IPS-11a (cell line): ENCODE results near the gene ZFAND3.
"Not testable (repeated sequence)": the region's sequence is repeated elsewhere in the genome, so short reads cannot be mapped to it uniquely, and the experiment has no call there.

ENCODE experiments used
- H3K4me3 ChIP-seq: one replicate; pipeline ENCODE4 v1.5.1; 2013; ENCODE audit warnings: low read depth, low read length, control low read depth

Gene ZFAND3

DNA sequence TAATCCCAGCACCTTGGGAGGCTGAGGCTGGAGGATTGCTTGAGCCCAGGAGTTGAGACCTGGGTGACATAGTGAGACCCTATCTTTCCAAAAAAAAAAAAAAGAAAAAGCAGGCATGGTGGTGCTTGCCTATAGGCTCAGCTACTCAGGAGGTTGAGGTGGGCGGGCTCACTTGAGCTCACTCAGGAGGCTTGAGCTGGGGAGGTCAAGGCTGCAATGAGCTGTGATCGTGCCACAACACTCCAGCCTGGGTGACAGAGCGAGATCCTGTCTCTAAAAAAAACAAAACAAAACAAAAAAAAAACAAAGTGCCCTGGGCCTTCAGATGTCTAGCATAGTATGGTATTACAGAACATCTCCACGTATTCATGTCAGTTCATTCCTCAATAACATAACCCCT is 42.9 kb downstream of the ZFAND3 start:
- H3K4me3 ChIP-seq: no peak overlapping the region

DNA sequence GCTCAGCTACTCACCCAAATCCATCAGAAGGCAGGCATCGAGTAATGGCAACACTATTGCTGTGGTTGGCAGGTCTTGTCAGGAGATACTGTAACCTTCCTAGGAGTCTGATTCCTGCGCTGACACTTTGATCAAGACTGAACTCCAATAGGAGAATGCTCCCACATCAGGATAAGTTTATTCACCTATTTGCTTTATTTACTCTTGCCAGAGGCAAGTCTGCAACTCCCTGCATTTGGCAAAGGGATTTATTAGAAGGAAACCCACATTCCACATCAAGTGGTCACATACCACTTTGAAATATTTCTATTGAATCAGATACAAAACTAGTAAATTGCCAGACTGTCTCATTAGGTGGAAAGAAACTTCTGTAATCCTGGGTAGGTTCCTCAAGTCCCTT is 43.5 kb downstream of the ZFAND3 start:
- H3K4me3 ChIP-seq: no peak overlapping the region

DNA sequence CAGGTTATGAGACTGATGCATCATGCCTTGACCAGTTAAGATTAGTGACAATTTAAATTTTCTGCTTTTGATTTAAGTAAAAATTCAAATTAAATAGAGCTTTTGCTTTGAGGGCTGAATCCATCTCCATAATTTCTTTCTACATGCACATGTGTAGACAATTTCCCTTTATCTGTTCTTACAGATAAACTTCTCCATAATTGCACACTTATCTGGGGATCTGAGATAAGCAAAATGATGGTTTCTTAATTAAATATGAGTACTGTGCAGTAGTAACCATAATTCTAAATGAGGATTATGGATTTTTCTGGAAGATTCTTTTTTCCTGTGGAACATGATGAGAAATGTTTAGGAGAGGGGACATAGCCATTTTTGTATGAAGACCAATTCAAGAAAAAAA is 44.7 kb downstream of the ZFAND3 start:
- no peak overlapping the region for H3K4me3 ChIP-seq

DNA sequence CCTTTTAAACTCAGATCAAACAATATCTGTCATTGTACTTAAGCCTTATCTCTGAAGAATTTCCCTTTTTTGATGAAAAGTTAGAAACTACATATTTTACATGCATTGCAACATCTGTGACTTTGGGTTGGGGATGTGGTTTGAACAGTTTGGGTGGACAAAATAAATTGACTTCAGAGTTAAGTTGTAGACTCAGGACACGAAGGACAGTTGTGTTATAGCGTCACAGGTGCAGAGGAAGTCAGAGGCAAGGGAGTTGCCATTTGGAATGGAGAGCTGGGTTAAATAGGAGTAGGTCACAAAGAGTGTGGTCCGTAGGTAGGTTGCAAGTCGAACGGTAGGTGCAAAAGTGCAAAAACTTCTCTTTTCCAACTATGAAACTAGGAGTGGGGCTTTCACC is 46.0 kb downstream of the ZFAND3 start:
- no peak overlapping the region for H3K4me3 ChIP-seq

DNA sequence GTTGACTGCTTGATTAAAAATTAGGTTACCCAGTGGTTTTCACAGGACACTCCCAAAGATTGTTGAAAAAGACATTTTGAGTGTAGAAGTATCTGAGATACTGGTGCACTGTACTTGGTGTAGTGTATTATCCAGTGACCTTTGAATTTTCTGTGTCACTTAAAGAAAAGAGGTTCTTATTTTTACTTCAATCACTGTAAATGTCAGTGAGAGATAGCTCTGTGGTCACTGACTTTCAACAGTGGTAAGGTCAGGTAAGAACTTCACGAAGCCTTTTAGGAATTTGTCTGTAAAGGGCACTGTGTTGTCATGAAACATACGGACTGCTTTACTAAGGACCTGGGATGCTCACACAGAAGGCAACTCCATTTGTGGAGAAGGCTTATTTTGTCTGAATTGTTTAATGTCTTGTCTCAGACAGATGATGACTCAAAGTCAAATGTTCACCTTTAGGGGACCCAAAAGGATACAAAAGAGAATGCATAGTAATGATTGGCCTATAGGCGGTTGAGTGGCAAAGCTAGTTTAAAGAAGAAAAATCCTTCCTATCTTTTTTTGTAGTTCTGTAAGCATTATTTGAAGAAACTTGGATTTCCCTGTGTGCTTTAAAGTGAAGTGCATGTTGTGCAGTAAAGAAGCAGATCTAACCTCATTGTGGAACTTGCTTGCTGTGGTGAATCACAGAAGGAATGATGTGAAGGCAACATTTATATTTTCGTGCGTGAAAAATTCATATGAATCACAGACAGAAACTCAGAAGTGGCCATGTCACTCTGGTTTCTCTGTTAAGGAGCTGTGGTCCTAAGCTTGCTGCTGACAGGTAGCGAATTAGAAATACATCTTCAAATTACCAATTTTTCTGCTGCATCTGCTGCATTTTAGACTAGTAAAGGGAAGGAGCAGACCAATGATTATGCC is 47.3 kb downstream of the ZFAND3 start:
- no peak overlapping the region for H3K4me3 ChIP-seq

DNA sequence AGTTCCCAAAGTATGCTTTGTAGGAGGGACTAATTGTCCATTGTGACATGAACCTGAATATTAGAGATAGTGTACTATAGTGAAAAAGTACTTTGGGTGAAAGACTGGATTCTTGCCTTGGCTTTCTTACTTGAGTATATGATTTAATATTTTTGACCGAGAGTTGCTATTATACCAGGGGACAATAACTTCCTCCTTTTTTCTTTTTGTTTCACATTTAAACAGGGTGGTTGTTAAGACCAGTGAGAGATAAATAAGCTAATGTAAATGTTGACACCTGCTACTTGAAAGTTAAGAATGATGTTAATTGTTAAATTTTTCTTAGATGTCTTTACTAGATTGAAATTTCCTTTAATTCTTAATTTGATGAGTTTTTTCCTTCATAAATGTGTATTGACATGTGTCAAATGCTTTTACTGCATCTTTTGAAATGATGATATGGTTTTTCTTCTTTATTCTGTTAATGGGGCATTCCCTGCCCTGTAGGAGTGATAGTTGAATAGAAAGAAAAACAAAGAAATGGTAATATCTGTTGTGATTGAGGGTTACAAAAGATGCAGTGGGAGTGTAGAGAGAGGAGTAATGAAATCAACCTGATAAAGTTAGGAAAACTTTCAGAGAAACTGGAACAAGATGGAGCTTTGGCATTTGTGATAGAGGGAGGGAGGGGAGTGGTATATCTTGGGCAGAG is 48.4 kb downstream of the ZFAND3 start:
- H3K4me3 ChIP-seq: no peak overlapping the region

DNA sequence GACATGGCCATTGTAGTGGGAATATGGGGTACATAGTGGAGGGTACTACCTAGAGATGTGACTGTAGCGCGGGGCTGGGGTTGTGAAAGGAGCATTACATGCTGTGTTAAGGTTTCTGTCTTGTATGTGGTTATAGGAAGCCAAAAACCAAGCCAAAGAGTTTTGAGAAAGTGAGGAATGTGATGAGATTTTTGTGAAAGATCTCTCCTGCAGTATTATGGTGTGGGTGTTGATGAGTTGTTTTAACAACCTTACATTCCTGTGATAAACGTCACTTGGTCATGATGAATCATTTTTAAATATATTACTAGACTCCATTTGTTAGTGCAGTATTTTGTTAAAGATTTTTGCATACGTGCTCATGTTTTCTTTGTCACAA is 48.9 kb downstream of the ZFAND3 start:
- no peak overlapping the region for H3K4me3 ChIP-seq

DNA sequence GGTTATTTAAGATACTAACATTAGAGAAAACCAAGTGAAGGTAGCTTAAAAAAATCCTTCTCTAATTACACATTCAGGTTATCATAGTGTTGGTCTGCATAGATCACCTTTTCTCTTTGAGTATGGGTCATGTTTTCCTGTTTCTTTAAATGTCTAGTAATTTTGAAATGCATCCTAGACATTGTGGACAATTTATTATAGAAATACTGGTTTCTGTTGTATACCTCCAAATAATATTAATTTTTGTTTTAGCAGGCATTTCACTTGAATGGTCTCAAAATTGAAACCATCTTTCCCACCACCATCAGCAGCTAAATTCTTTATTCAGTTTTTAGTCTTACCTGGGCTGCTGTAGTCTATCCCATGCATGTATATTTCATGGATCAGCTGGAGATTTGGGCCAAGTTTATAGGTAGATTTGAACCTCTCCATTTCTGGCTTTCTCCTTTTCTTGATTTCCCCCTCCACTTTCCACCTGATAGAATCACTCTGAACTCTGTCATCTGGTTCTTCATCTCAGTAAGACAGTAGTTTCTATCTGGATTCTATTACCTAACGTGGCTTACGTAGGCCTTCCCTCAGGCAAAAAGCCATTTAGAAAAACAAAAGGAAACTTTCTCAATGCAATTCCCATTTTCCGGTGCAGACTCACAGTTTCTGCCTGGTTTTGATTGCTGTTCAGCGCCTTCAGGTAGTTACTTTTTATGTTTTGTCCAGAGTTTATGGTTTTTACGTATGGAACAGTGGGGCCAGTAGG is 52.3 kb downstream of the ZFAND3 start:
- H3K4me3 ChIP-seq: no peak overlapping the region

DNA sequence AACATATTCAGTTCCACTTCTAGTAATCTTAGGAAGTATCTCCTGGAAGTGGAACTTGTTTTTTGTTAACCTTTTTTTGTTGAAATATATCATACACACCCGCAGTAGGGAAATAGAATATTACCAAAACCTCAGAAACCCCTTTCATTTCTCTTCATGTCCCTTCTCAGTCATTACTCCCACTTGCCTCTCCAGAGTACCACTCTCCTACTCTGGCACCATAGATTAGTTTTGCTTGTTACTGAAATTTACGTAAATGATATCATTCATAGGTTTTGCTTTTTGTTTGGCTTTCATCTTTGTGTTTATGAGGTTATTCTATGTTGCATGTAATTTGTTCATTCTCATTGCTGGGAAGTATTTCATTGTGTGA is 52.8 kb downstream of the ZFAND3 start:
- H3K4me3 ChIP-seq: no peak overlapping the region

DNA sequence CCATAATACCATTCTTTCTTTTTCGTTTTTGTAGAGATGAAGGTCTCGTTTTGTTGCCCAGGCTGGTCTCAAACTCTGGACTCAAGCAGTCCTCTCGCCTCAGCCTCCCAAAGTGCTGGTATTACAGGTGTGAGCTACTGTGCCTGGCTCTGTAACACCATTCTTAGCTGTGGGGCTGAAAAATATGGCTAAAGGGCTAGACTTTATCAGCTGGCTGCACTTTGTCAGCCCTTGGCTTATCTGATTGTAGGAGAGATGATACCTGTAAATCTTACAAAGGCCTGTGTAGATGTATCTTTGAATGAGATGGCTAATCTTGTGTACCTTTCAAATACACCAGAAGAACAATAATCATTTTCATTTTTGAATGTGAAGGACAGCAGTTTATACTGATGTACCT is 55.2 kb downstream of the ZFAND3 start:
- H3K4me3 ChIP-seq: no peak overlapping the region

DNA sequence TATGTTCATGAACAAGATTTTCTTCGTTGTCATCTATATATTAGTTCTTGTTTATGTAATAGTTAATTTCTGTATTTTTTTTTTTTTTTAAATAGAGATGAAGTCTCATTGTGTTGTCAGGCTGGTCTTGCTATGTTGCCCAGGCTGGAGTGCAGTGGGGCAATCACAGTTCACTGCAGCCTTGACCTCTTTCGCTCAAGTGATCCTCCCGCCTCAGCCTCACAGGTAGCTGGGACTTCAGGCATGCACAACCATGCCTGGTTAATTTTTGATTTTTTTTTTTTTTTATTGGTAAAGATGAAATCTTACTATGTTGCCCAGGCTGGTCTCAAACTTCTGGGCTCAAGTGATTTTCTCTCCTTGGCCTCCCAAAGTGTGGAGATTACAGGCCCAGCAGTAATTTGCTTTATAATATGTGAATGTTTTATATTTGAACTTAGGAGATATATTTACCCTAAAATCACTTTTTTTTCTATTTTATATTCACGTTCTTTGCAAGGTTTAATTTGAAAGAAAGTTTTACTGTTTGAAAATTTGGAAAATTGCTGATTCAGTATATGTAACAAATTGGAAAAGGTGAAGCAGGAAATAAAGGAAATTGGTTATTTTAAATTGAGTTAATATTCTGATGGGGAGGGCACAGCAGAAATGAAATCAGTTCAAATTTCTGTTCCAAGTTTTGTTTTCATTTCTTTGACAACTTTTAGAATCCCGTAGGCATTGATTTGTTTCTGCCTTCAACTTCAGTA is 56.2 kb downstream of the ZFAND3 start:
- no peak overlapping the region for H3K4me3 ChIP-seq

DNA sequence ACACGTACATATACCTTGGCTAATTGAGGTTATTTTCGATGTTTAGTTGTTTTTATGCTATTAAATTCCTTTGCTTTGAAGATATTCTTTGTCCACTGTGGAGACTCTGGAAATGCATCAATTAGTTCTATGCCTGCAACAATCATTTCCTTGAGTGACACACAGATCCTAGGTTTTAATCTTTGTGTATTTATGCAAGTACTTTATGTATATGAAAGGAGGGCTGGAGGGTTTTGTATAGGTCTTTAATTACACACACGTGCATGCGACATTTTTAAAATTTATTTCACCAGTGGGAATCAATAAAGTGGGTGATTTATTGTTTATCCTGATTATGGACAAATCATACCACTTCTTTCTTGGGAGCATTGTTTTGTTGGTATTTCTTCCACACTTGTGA is 57.3 kb downstream of the ZFAND3 start:
- no peak overlapping the region for H3K4me3 ChIP-seq

DNA sequence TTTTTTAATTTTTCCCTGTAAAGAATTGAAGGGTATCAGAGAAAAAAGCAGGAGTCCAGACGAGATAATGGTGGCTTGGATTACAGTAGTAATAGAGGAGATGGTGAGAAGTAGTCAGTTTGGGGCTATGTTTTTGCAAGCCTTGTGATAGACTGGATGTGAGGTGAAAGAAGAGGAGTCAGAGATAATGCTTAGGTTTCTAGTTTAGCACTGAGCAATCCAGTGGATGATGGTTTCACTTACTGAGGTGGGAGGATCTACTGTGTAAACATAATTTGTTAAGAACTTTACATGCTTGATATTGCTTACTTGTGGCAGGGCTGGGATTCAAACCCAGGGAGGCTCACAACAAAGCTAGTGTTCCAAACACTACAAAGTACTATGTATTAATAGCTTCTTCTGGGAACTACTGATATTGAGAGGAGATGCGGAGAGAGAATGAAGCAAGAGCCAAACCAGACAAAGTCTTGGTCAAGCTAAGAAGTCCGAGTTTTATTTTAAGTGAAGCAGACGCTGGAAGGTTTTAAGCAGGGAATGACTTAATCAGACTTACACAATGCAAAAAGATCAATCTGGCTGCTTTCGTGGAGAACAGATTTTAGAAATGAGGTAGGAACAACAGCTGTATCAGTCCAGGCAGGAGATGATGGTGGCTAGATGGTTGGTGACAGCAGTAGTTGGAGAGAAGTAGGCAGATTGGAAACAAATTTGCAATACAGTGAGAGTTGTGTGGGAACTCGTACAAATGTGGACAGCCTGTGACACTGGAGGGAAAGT is 58.0 kb downstream of the ZFAND3 start:
- no peak overlapping the region for H3K4me3 ChIP-seq

DNA sequence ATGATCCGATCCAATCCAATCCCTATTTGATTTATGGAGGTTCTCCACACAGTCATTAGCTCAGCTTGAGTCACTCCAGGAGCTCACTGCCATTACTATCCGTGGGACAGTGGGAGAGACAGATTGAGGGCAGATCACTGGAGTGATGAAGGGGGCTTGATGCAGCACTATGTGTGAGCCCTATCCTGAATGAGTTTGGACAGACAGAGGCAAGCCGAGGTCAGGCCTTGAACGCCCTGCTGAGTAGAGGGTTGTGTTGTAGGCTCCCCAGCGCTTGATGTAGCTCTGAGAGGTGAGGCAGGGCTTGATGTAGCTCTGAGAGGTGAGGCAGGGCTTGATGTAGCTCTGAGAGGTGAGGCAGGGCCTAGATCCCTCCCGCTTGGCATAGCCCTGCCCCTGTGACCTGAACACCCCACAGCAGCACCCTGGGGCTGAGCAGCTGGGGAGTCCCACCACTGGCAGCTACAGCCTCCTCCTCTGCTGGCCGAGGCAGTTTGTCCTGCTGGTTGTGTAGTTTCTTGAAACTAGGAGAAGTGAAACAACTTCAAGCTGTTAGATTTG is 58.7 kb downstream of the ZFAND3 start:
- no peak overlapping the region for H3K4me3 ChIP-seq

DNA sequence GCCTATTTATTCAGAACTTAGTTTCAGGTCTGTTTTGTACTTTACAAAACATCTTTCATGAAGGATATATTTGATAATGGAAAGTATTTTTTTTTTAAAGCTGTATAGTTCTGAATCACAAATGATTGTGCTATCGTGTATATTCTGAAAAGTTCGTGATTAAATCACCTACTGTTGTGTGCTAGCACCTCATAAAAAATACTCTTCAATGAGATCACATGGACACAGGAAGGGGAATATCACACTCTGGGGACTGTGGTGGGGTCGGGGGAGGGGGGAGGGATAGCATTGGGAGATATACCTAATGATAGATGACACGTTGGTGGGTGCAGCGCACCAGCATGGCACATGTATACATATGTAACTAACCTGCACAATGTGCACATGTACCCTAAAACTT is 61.1 kb downstream of the ZFAND3 start:
- H3K4me3 ChIP-seq: not testable (repeated sequence)

DNA sequence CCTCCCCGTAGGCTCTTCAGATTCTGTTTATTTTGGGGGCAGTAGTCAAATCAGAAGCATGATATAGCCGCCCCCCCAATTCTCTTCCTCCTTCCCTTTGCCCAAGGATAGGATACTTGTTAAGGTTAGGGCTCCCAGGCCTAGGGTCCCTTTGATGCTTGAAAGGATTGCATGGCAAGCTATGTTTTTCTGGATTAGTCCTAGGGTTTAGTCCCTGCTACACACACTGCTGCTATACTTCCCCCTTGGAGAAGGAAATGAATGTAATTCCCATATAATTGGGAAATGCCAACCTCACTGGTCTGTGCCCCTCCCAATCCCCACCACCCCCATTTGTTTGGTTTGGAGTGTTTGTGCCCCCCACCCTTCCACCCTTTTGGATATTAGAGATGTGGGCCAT is 62.8 kb downstream of the ZFAND3 start:
- no peak overlapping the region for H3K4me3 ChIP-seq

DNA sequence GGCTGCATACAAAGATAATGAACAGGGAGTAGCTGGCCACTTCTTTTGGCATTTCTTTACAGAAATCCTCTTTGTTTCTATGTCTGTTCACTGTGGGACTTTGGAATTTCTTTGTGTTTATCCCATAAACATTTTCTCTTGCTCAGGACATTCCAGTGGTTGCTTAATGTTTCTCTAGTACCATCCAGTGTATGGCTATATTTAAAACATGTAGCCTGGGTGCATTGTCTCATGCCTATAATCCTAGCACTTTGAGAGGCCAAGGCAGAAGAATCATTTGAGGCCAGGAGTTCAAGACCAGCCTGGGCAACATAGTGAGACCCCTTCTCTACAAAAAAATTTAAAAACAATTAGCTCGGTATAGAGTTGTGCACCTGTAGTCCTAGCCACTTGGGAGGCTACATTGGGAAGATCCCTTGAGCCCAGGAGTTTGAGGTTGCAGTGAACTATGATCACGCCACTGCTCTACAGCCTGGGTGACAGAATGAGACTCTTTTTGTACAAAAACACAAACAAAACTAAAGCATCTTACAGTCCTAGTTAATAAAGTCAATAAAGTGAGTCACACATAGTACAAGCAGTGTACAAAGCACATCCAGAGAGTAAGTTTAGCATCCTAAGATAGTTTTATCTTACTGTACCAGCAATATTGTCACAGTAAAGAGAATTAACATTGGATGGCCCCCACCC is 63.3 kb downstream of the ZFAND3 start:
- H3K4me3 ChIP-seq: no peak overlapping the region

DNA sequence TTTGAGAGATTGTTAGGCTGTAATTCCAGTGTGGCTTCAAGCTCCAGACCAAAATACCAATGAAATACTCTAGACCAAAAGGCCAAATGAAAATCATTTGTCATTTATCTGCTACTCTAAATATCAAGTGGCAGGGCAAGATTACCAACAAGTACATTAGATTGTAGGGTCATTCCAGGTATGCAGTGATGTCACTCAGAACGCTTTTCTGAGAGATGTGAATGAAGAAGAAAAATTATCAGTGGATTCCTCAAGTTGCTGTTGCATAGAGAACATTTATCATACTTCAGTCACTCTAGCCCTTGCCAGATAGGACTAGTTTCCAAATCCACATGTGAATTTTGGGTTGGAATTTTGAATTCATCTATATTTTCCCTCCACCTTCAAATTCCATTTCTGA is 65.0 kb downstream of the ZFAND3 start:
- H3K4me3 ChIP-seq: no peak overlapping the region

DNA sequence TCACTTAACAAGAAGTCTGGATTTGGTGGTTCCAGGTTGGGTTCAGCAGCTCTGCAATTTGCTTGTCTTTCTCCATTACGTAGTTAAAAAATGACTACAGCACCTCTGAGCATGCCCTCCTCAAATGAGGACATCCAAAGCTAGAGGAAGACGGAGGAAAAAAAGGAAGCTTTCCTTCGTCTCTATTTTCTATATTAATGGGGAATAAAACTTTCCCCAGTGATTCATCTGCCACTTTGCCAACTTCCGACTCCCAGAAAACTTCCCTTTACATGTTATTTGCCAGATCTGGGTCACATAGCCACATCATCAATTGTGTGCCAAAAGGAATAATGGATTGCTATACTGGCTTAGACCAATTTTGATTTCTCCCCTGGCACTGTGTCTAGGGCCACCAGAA is 69.5 kb downstream of the ZFAND3 start:
- no peak overlapping the region for H3K4me3 ChIP-seq
